Esophagus squamous epithelium (tissue), 5 donors: ENCODE data around the gene ERG28. TPM values are rescaled to one million over a fixed set of nuclear protein-coding genes. Genes with fewer than 3 reads are reported as not detected.
A peak's percentile ranks its signal among the peaks of the same experiment; 100 is the strongest.

Source experiments
- DNase-seq: peaks from one replicate; lab custom pipeline; 2025; lab: John Stamatoyannopoulos, UW
- H3K27ac ChIP-seq, 4 donors: fragments of 200-600 bp; sonication (generic); one replicate each; pipeline ENCODE4 v1.5.1; 2016 to 2019; ENCODE audit warnings: mild to moderate bottlenecking in 1 of 4
- H3K27me3 ChIP-seq, 4 donors: fragments of 200-600 bp; sonication (generic); 1 replicate in 3 of 4; 2 replicates in 1 of 4; pipeline versions ENCODE4 v1.5.1 to v1.6.0; 2017 to 2021; ENCODE audit warnings: antibody characterized with exemption in 1 of 4
- H3K36me3 ChIP-seq, 3 donors: fragments of 200-600 bp; sonication (generic); one replicate each; pipeline ENCODE4 v1.5.1; 2016 to 2019
- H3K4me1 ChIP-seq, 3 donors: fragments of 200-600 bp; sonication (generic); one replicate each; pipeline ENCODE4 v1.5.1; 2017 to 2019
- H3K4me3 ChIP-seq, 4 donors: fragments of 200-600 bp; sonication (generic); 1 replicate in 3 of 4; 2 replicates in 1 of 4; pipeline ENCODE4 v1.5.1; 2016 to 2019; ENCODE audit warnings: mild to moderate bottlenecking in 2 of 4, moderate library complexity in 1 of 4
- H3K9me3 ChIP-seq, 3 donors: fragments of 200-600 bp; sonication (generic); one replicate each; pipeline ENCODE4 v1.5.1; 2016 to 2019
- CTCF ChIP-seq, 6 experiments: fragments of 450-650 bp in 4 of 6; fragments of 200-600 bp in 2 of 6; sonication (generic) in 2 of 6; IDR thresholded peaks; one replicate each; pipeline ENCODE4 v1.5.1; 2016 to 2019; ENCODE audit warnings: antibody characterized with exemption in 6 of 6, mild to moderate bottlenecking in 4 of 6, moderate library complexity in 4 of 6
- POLR2A ChIP-seq, 4 donors: fragments of 450-650 bp; IDR thresholded peaks; one replicate each; pipeline ENCODE4 v1.6.1; 2017; ENCODE audit warnings: antibody characterized with exemption in 4 of 4, mild to moderate bottlenecking in 4 of 4, moderate library complexity in 3 of 4
- WGBS, 2 donors: methylation state at CpG; one replicate each; pipeline ENCODE4 v1.1.5; 2018; 5-methylcytosine and 5-hydroxymethylcytosine counted together
- intact Hi-C: fragments of 100-400 bp; cut with DNase I; formaldehyde crosslinking; loops from one replicate; pipeline ENCODE4 v1.15.0; 2022
- total RNA-seq, 4 donors: library from RNA; depleted of rRNA; stranded (reverse); fragments of >200 nt; gene quantifications; one replicate each; pipeline ENCODE4 v1.1.0, GENCODE V29; 2016
- donor health status: DM: yes; HTN: yes; CAD: no.

ERG28 gene
- total RNA-seq, 4 donors from 2014 or later: 14.5 to 23.2 (median 19.4) TPM

GRCh38 chr14:75649337-75649736, 11.3 kb downstream of the ERG28 start:
- TF ChIP-seq POLR2A (IDR thresholded peaks at IDR 0.05) (no peak), CTCF (IDR thresholded peaks at IDR 0.05) (no peak)
- 100% methylated on average over 1 of the region's 1 CpG for WGBS, 2 donors
- H3K27me3 ChIP-seq: no peaks in the 10 kb centered on the region
- no peak overlapping the region for H3K4me3 ChIP-seq
- intact Hi-C loops: no loop called here
- no peaks in the 10 kb centered on the region for H3K9me3 ChIP-seq
- DNase-seq: no peak
- H3K4me1 ChIP-seq: peaks cover 0 to 13% (median 0%) of the 10 kb centered on the region in 3 donors
- peaks cover 4 to 64% (median 21%) of the 10 kb centered on the region in 3 donors for H3K36me3 ChIP-seq
- no peak overlapping the region for H3K27ac ChIP-seq

- Histone ChIP-seq H3K4me3 (no peak overlapping the region), H3K9me3 (no peaks in the 10 kb centered on the region), H3K27me3 (no peaks in the 10 kb centered on the region), H3K4me1 (peaks cover 0 to 10% (median 0%) of the 10 kb centered on the region in 3 donors), H3K27ac (peak overlapping the region in 1 of 4 donors; percentile 38), H3K36me3 (peaks cover 4 to 54% (median 18%) of the 10 kb centered on the region in 3 donors)
- TF ChIP-seq CTCF (IDR thresholded peaks at IDR 0.05) (no peak), POLR2A (IDR thresholded peaks at IDR 0.05) (no peak)
- DNase-seq: no peak
- 50 to 59% methylated on average over 5 to 7 of the region's 9 CpGs for WGBS, 2 donors
- intact Hi-C loops: no loop called here
Observed at GRCh38 chr14:75648066-75648838, 12.4 kb downstream of the ERG28 start.

- peaks cover 4 to 48% (median 18%) of the 10 kb centered on the region in 3 donors for H3K36me3 ChIP-seq
- intact Hi-C loops: no loop called here
- no peak for DNase-seq
- no peak for TF ChIP-seq CTCF (IDR thresholded peaks at IDR 0.05)
- no peak for TF ChIP-seq POLR2A (IDR thresholded peaks at IDR 0.05)
- no peak overlapping the region for H3K27ac ChIP-seq
- H3K4me3 ChIP-seq: no peak overlapping the region
- H3K9me3 ChIP-seq: no peaks in the 10 kb centered on the region
- H3K27me3 ChIP-seq: no peaks in the 10 kb centered on the region
- H3K4me1 ChIP-seq: peaks cover 0 to 10% (median 0%) of the 10 kb centered on the region in 3 donors
- 82 to 85% methylated on average over 3 of the region's 3 CpGs for whole genome bisulfite sequencing, 2 donors
Observed at GRCh38 chr14:75647640-75648039, 13.0 kb downstream of the ERG28 start.

- Histone ChIP-seq H3K9me3 (no peaks in the 10 kb centered on the region), H3K4me1 (peaks cover 0 to 10% (median 0%) of the 10 kb centered on the region in 3 donors), H3K27me3 (no peaks in the 10 kb centered on the region), H3K27ac (no peak overlapping the region), H3K36me3 (peaks cover 0 to 39% (median 17%) of the 10 kb centered on the region in 3 donors), H3K4me3 (no peak overlapping the region)
- 63 to 70% methylated on average over 4 to 6 of the region's 6 CpGs for WGBS, 2 donors
- intact Hi-C loops: no loop called here
- TF ChIP-seq CTCF (IDR thresholded peaks at IDR 0.05) (no peak), POLR2A (IDR thresholded peaks at IDR 0.05) (no peak)
- no peak for DNase-seq
Observed at GRCh38 chr14:75646762-75647161, 13.9 kb downstream of the ERG28 start.

GRCh38 chr14:75645056-75645455, 15.6 kb downstream of the ERG28 start:
- Histone ChIP-seq H3K4me3 (no peak overlapping the region), H3K27ac (no peak overlapping the region), H3K27me3 (no peaks in the 10 kb centered on the region), H3K36me3 (peaks cover 0 to 22% (median 4%) of the 10 kb centered on the region in 3 donors), H3K4me1 (peaks cover 0 to 10% (median 0%) of the 10 kb centered on the region in 3 donors), H3K9me3 (no peaks in the 10 kb centered on the region)
- DNase-seq: no peak
- intact Hi-C loops: no loop called here
- TF ChIP-seq POLR2A (IDR thresholded peaks at IDR 0.05) (no peak), CTCF (IDR thresholded peaks at IDR 0.05) (no peak)
